Mucosa of stomach (tissue), 1 donor: ENCODE data around the gene GDPD4.

Source experiments
- H3K27me3 ChIP-seq: one replicate; pipeline ENCODE4 v1.7.0; 2013; ENCODE audit warnings: mild to moderate bottlenecking, low read length; ENCODE audit not compliant: control insufficient read depth, insufficient read depth
- H3K36me3 ChIP-seq: one replicate; pipeline ENCODE4 v1.7.0; 2013; ENCODE audit warnings: low read length; ENCODE audit not compliant: control insufficient read depth, insufficient read depth
- H3K4me1 ChIP-seq: one replicate; pipeline ENCODE4 v1.7.0; 2013; ENCODE audit warnings: mild to moderate bottlenecking, low read length; ENCODE audit not compliant: control insufficient read depth, insufficient read depth
- H3K4me3 ChIP-seq: one replicate; pipeline ENCODE4 v1.7.0; 2013; ENCODE audit warnings: low read length
- H3K9ac ChIP-seq: one replicate; pipeline ENCODE4 v1.7.0; 2013; ENCODE audit warnings: mild to moderate bottlenecking, low read length, moderate library complexity
- H3K9me3 ChIP-seq: one replicate; pipeline ENCODE4 v1.7.0; 2013; ENCODE audit warnings: mild to moderate bottlenecking, low read length, moderate library complexity; ENCODE audit not compliant: control insufficient read depth
- donor health status: Pancreatic carcinoma.

GDPD4 gene

DNA sequence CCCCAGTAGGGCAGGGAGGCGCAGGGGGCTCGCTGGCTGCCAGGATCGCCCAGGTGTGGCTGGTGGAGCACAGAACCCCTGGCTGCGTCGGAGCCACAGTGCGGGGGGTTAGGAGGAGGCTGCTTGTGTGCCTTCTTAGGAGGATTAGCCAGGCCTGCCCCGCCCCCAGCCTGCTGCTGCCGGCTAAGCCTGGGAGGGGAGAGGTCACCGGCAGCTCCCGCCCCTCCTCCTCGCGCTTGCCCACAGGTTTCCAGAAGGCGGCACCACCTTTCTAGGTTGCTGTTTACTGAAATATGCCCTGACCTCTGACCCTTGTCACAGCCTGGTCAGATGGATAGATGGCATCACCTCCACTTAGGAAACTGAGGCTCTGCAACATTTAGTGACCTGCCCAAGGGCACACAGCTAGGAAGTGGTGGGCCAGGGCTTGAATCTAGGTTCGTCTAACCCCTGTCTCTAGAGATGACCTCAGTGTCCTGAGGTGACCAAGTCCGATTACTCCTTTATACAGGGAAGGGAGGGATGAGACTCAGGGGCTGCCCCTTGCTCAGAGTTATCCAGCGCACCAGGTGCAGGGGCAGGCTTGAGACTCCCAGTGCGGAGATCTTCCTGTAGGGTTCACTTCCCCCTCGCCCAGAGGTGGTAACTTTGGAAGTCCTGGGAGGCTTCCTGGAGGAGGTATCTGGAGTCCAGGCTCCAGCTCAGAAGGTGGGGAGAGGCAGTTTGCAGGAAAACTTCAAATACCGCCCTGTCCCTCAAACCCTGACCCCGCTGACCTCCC, 129.4 kb downstream of the GDPD4 start:
- Histone ChIP-seq H3K4me1 (no peaks in the 10 kb centered on the region), H3K9me3 (no peaks in the 10 kb centered on the region), H3K4me3 (no peak overlapping the region), H3K36me3 (no peaks in the 10 kb centered on the region), H3K27me3 (no peaks in the 10 kb centered on the region), H3K9ac (no peak overlapping the region)

DNA sequence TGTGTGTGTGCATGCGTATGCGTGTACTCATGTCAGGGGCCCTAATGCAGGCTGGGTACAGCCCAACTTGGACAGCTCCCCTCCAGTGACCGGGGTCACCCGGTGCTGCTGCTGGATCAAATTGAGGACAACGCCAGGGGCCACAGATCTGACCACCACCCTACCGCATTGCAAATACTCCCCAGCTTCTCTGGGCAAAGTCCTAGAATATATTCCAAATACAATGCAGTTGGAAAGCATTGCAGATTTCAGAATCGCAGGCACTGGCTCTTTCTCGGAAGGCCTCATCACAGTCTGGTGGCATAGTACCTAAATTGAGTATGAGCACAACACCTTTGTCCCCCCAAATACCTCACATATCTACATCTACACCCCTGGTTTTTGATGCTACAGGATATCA, 130.2 kb downstream of the GDPD4 start:
- Histone ChIP-seq H3K4me1 (no peaks in the 10 kb centered on the region), H3K4me3 (no peak overlapping the region), H3K27me3 (no peaks in the 10 kb centered on the region), H3K9me3 (no peaks in the 10 kb centered on the region), H3K9ac (no peak overlapping the region), H3K36me3 (no peaks in the 10 kb centered on the region)

DNA sequence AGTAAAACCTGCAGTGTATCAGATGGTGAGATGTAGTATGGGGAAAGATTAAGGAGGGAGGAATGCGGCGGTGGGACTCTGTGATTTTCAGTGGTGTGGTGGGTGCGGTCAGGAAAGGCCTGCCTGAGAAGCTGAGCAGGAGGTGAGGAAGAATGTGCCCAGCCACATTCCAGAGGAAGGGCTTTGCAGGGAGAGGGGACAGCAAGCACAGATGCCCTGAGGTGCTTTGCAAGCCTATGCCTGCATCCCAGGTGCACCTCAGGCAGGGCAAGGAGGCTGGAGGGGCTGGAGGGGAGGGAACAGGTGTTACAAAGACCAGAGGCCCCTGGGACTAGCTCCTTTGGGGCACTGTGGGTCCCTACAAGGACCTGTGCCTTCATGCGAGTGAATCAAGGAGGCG, 131.4 kb downstream of the GDPD4 start:
- no peaks in the 10 kb centered on the region for H3K4me1 ChIP-seq
- no peaks in the 10 kb centered on the region for H3K9me3 ChIP-seq
- H3K9ac ChIP-seq, result no peak overlapping the region
- no peaks in the 10 kb centered on the region for H3K27me3 ChIP-seq
- H3K4me3 ChIP-seq, result no peak overlapping the region
- H3K36me3 ChIP-seq, result no peaks in the 10 kb centered on the region

DNA sequence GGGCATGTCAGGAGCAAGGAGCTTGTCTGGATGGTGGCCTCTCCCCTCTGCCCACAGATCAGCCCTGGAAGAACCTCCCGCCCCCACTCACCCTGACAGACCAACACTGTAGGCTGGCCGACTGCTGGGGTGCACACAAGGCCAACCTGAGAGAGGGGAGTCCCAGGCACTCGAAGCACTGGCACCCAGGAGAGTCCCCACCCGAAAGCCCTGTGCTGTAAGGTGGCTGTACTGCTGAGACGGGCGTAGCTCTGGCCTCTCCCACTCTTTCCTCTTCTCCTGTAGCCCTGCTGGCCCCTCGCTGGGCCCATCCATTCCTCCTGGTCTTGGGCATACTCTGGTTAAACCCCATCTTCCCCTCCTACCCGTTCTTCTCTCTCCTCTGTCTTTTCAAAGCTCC, 133.7 kb downstream of the GDPD4 start:
- Histone ChIP-seq H3K36me3 (no peaks in the 10 kb centered on the region), H3K9ac (no peak overlapping the region), H3K9me3 (no peaks in the 10 kb centered on the region), H3K4me1 (no peaks in the 10 kb centered on the region), H3K27me3 (no peaks in the 10 kb centered on the region), H3K4me3 (no peak overlapping the region)

DNA sequence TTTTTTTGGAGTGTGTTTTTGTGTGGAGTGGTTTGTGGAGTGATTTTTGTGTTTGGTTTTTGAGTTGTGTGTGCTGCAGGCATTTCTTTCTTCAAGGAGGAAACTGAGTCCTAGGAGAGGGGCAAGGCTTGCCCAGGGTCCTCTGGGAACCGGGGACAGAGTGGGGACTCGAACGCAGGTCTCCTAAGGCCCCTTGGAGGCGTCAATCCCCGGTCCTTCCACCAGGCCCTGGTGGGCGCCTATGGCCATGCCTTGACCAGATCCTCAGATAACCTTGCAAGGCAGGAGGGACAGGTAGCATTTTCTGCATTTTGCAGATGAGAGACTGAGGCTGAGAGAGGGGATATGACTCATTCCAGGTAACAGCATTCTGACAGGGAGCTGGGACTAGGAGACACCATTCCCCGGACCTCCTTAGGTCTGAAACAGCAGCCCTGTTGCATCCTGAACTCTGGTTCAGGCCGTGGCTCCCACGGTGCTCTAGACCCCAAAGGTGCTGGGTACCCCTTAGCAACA, 134.3 kb downstream of the GDPD4 start:
- Histone ChIP-seq H3K9me3 (no peaks in the 10 kb centered on the region), H3K4me1 (no peaks in the 10 kb centered on the region), H3K27me3 (no peaks in the 10 kb centered on the region), H3K4me3 (no peak overlapping the region), H3K36me3 (no peaks in the 10 kb centered on the region), H3K9ac (no peak overlapping the region)
